Measurements from ENCODE around the gene G6PC1. TPM values are rescaled to one million over a fixed set of nuclear protein-coding genes. Genes with fewer than 3 reads are reported as not detected.

G6PC1 gene
- polyA plus RNA-seq, 1 donor from 2014 or later: not detected

DNA sequence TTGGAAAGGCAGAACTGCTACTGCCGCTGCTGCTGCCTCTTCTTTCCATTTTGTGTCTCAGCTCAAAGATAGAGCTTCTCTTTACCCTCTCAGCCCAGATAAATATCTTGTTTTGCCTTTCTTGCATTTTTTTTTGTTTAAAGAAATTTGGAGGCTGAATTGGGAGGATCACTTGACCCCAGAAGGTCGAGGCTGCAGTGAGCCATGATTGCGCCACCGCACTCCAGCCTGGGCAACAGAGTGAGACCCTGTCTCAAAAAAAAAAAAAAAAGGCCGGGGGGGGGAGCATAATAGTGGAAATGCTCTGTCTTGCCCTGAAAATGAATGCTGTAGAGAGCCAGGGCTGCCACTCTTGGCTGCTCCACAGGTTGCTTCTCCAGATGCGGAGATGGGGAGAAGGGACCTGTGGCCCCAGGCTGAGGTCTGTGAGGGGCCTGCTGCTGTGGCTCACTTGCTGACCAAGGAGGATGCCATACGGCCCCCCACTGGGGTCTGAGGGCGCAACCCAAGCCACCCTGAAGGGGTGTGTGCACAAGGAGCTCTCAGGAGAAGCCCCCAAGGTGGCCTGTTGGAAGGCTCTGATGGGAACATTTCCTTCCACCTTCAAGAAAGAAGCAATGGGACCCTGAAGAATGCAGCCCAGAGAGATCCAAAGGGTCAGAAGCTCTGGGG is 21.5 kb upstream of the G6PC1 start:
- Histone ChIP-seq H3K9ac (ENCODE audit: low read length) (no peak overlapping the region), H3K4me2 (ENCODE audit: low read length) (no peak overlapping the region), H3K36me3 (ENCODE audit: insufficient read depth, low read length) (no peaks in the 10 kb centered on the region), H2AFZ (ENCODE audit: low read depth, low read length) (no peak overlapping the region), H3K27ac (ENCODE audit: low read length) (no peak overlapping the region), H3K9me3 (ENCODE audit: low read length) (no peaks in the 10 kb centered on the region), H3K27me3 (ENCODE audit: insufficient read depth, low read depth, low read length) (no peaks in the 10 kb centered on the region), H3K4me3 (ENCODE audit: low read length) (no peak overlapping the region), H3F3A (ENCODE audit: insufficient read depth, low read length, poor library complexity, severe bottlenecking) (no peaks in the 10 kb centered on the region), H3K9me2 (ENCODE audit: insufficient read depth, low read length) (no peaks in the 10 kb centered on the region), H3K79me2 (replicated peaks; ENCODE audit: insufficient read depth, low read length) (no peaks in the 10 kb centered on the region), H4K20me1 (ENCODE audit: insufficient read depth) (no peaks in the 10 kb centered on the region)
- TF ChIP-seq RAD21 (conservative IDR thresholded peaks at IDR 0.05) (no peak), POLR2AphosphoS5 (IDR thresholded peaks at IDR 0.05) (no peak), MXI1 (conservative IDR thresholded peaks at IDR 0.05; ENCODE audit: poor library complexity, severe bottlenecking) (no peak), SMC3 (conservative IDR thresholded peaks at IDR 0.05; ENCODE audit: poor library complexity) (no peak), EP300 (conservative IDR thresholded peaks at IDR 0.05; ENCODE audit: poor library complexity, severe bottlenecking) (no peak), TAF1 (IDR thresholded peaks at IDR 0.05; ENCODE audit: low read depth) (no peak), EZH2 (IDR thresholded peaks at IDR 0.05; ENCODE audit: borderline replicate concordance, insufficient read depth, low read length, poor library complexity, severe bottlenecking) (no peak)
- TF ChIP-seq, protein P1, sequence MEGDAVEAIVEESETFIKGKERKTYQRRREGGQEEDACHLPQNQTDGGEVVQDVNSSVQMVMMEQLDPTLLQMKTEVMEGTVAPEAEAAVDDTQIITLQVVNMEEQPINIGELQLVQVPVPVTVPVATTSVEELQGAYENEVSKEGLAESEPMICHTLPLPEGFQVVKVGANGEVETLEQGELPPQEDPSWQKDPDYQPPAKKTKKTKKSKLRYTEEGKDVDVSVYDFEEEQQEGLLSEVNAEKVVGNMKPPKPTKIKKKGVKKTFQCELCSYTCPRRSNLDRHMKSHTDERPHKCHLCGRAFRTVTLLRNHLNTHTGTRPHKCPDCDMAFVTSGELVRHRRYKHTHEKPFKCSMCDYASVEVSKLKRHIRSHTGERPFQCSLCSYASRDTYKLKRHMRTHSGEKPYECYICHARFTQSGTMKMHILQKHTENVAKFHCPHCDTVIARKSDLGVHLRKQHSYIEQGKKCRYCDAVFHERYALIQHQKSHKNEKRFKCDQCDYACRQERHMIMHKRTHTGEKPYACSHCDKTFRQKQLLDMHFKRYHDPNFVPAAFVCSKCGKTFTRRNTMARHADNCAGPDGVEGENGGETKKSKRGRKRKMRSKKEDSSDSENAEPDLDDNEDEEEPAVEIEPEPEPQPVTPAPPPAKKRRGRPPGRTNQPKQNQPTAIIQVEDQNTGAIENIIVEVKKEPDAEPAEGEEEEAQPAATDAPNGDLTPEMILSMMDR (IDR thresholded peaks at IDR 0.05; ENCODE audit: poor library complexity, severe bottlenecking): no peak
- TF ChIP-seq, protein P2, sequence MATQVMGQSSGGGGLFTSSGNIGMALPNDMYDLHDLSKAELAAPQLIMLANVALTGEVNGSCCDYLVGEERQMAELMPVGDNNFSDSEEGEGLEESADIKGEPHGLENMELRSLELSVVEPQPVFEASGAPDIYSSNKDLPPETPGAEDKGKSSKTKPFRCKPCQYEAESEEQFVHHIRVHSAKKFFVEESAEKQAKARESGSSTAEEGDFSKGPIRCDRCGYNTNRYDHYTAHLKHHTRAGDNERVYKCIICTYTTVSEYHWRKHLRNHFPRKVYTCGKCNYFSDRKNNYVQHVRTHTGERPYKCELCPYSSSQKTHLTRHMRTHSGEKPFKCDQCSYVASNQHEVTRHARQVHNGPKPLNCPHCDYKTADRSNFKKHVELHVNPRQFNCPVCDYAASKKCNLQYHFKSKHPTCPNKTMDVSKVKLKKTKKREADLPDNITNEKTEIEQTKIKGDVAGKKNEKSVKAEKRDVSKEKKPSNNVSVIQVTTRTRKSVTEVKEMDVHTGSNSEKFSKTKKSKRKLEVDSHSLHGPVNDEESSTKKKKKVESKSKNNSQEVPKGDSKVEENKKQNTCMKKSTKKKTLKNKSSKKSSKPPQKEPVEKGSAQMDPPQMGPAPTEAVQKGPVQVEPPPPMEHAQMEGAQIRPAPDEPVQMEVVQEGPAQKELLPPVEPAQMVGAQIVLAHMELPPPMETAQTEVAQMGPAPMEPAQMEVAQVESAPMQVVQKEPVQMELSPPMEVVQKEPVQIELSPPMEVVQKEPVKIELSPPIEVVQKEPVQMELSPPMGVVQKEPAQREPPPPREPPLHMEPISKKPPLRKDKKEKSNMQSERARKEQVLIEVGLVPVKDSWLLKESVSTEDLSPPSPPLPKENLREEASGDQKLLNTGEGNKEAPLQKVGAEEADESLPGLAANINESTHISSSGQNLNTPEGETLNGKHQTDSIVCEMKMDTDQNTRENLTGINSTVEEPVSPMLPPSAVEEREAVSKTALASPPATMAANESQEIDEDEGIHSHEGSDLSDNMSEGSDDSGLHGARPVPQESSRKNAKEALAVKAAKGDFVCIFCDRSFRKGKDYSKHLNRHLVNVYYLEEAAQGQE (IDR thresholded peaks at IDR 0.05; ENCODE audit: borderline replicate concordance): no peak

DNA sequence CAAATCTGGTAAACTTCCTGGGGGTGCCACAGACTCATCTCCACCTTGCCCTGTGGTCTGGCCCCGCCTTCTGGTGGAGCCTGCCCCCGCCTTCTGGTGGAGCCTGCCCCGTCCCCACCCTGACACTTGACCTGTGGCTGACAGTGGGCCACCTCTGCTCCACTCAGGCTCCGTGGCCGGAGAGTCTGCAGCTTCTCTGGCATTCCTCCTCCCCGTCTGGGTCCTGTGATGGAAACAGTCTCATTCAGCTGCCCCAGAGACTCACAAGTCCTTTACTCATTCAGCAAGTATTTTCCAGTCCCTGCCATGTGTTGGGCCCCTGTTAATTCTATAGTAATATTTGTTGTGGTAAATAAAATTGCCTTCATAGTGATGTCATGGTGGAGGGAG is 21.0 kb upstream of the G6PC1 start:
- no peak overlapping the region for H3K4me2 ChIP-seq (ENCODE audit: low read length)
- no peaks in the 10 kb centered on the region for H3K9me3 ChIP-seq (ENCODE audit: low read length)
- no peaks in the 10 kb centered on the region for H4K20me1 ChIP-seq (ENCODE audit: insufficient read depth)
- H2AFZ ChIP-seq (ENCODE audit: low read depth, low read length): no peak overlapping the region
- H3K27me3 ChIP-seq (ENCODE audit: insufficient read depth, low read depth, low read length): no peaks in the 10 kb centered on the region
- H3K27ac ChIP-seq (ENCODE audit: low read length): no peak overlapping the region
- TF ChIP-seq RAD21 (conservative IDR thresholded peaks at IDR 0.05) (no peak), EP300 (conservative IDR thresholded peaks at IDR 0.05; ENCODE audit: poor library complexity, severe bottlenecking) (no peak), SMC3 (conservative IDR thresholded peaks at IDR 0.05; ENCODE audit: poor library complexity) (no peak), TAF1 (IDR thresholded peaks at IDR 0.05; ENCODE audit: low read depth) (no peak), MXI1 (conservative IDR thresholded peaks at IDR 0.05; ENCODE audit: poor library complexity, severe bottlenecking) (no peak), POLR2AphosphoS5 (IDR thresholded peaks at IDR 0.05) (no peak), EZH2 (IDR thresholded peaks at IDR 0.05; ENCODE audit: borderline replicate concordance, insufficient read depth, low read length, poor library complexity, severe bottlenecking) (no peak)
- TF ChIP-seq, protein P1 (IDR thresholded peaks at IDR 0.05; ENCODE audit: poor library complexity, severe bottlenecking): no peak
- TF ChIP-seq, protein P2 (IDR thresholded peaks at IDR 0.05; ENCODE audit: borderline replicate concordance): no peak
- H3K9ac ChIP-seq (ENCODE audit: low read length): no peak overlapping the region
- no peak overlapping the region for H3K4me3 ChIP-seq (ENCODE audit: low read length)
- no peaks in the 10 kb centered on the region for H3K9me2 ChIP-seq (ENCODE audit: insufficient read depth, low read length)
- no peaks in the 10 kb centered on the region for H3K36me3 ChIP-seq (ENCODE audit: insufficient read depth, low read length)
- H3K79me2 ChIP-seq (replicated peaks; ENCODE audit: insufficient read depth, low read length): no peaks in the 10 kb centered on the region
- no peaks in the 10 kb centered on the region for H3F3A ChIP-seq (ENCODE audit: insufficient read depth, low read length, poor library complexity, severe bottlenecking)
